ENCODE measurements around the gene PRUNE1.

PRUNE1 gene

DNA sequence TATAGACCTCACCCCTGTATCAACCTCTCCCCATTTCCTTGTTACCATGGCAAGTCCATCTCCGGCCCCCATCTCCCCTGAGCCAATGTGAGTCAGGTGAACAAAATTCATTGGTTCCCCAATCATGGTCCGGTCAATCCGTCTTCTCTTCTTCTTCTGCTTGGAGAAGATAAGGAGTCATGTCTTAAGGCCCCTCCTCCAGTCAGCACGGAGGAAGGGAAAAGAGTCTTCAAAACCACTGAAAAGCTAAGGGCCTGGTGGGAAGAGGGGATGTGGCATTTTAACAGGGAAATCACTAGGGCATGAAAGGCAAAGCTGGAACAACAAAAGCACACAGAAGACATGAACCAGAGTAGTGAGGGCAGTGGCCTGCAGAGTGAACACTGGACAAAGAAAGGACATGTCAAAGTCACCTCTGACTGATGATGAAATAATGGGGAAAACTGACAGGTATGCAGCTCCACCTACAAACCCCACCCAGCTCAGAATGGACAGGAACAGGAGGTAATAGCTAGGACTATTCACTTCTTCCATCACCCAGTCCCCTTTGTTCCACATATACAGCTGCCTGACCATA, 46.8 kb downstream of the PRUNE1 start:
- DNase-seq, result no peak

DNA sequence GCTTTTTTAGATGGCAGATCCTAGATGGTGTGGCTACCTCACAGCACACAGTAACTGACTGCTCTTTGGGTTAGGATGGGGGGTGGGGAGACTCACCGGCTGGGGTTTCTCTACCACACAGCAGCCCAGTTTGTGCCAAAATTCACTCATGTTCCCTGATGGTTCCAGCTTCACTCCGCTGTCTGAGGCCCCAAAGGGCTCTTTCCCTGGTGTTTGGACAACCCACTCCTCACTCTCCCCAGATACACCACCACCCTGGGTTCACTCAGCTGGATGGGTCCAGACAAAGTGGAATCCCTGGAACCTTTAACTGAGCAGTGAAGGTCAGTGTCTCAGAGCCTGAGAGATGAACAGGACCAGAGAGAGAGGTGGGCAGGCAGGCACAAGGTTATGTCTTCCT, 47.3 kb downstream of the PRUNE1 start:
- no peak for DNase-seq

DNA sequence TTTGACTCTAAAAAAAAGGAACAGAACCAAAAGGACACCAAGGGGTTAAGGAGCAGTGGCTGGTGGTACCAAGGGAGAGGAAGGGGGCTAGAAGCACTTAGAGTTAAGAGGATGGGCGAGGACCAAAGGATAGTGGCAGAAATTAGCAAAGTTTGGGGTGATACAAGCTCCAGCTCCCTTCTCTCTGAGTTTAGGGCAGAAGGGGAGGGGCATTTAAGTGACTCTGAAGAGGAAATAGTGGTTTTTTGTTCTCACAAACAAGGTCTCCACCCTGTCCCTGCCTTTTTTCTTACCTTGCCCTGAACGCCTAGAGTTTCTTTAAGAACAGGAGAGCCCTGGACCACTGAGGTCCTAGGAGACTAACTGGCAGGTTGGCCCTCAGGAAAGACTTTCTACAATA, 47.9 kb downstream of the PRUNE1 start:
- no peak for DNase-seq

DNA sequence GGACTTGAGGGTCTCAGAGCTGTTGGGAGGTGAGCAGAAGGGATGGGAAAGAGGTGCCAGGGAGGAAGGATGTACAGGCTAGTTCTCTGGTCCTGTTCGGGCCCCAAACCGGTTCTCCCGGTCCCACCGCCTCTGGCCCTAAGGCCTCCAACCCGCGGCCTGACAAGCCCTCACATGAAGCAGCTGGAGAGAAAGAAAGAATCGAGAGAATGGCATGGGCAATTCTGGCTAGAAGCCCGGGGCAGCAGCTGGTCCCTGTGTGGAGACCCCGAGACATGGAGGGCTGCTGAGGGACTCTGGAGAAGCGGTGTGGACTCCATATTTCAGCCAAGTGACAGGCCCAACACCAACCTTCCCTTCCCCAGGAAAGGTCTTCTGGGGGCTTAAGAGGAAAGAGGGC, 50.4 kb downstream of the PRUNE1 start:
- DNase-seq, result no peak

DNA sequence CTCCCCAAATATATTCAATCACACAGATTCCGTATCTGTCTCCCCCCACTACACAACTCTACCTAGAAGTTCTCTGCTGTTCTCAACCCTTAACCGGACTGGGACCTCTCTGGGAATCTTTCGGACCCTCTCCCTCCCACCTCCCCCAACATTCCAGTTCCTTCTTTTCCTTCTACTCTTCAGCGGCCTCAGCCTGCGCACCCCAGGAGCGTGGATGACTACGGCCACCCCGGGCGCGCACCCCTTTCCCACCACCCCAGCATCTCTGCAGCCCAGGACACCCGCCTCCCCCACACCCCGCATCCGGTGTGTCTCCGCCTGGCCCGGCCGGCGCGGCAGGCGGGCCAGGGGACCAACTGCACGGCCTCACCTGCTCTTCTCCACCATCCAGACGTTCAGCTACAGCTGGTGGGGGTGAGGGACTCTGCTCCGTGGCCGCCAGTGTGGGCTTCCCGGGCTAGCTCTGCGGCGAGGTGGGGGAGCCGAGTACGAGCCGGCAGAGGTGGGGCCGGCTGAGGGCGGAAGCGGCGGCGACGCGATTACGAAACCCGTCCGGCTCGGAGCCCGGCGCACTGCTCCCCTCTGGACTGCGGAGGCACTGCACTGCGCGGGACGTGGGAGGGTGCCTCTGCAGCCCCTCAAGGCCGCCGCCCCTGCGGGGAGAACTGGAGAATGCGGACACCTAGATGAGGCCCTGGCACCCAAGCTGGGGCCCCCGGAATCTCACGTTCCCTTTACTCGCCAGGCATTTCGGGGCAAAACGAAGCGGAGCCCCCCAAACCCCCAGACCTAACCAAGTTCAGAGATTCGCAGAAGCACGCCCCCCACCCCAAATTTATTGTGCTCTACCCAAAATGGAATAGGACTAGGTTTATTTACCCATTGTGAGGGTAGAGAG, 51.1 kb downstream of the PRUNE1 start, which contains the start of gene CDC42SE1:
CDC42SE1 (minus strand) TSS at position 514 of the 898 bp plus-strand sequence. CDS start 3,892 bp downstream, outside the sequence.
- peak; percentile 78 to 79 for DNase-seq

DNA sequence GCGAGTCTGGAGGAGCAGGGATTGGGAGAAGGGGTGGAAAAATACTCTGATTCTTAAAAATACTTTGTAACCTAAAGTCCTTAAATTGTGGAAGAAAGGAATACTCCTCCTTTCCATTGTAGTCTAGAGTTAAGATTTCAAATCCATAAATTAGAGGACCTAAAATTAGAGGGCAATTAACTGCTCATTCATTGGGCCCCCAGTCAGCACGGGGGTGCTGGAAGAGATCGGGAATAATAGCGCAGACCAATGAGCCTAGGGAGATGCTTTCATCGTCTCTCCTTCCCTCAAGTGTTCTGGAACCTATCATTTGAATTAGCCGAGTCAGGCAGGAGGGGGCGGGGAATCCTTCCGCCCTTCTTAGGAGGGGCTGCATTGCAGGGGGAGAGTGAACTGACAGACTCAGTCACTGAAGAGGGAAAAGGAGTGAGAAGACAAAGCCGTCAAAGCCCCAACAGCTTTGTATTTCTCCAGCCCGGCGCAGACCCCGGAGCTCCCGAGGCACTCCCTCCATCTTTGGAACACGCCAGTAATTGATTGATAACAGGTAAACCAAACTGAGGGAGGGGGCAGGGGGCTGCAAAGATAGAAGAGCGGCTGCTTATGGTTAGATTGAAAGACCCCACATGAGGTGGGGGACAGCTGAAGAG, 51.9 kb downstream of the PRUNE1 start, which contains the start of gene MLLT11:
MLLT11 (plus strand) TSS at position 391 of the 650 bp plus-strand sequence. CDS start 6,828 bp downstream, outside the sequence.
- no peak for DNase-seq

DNA sequence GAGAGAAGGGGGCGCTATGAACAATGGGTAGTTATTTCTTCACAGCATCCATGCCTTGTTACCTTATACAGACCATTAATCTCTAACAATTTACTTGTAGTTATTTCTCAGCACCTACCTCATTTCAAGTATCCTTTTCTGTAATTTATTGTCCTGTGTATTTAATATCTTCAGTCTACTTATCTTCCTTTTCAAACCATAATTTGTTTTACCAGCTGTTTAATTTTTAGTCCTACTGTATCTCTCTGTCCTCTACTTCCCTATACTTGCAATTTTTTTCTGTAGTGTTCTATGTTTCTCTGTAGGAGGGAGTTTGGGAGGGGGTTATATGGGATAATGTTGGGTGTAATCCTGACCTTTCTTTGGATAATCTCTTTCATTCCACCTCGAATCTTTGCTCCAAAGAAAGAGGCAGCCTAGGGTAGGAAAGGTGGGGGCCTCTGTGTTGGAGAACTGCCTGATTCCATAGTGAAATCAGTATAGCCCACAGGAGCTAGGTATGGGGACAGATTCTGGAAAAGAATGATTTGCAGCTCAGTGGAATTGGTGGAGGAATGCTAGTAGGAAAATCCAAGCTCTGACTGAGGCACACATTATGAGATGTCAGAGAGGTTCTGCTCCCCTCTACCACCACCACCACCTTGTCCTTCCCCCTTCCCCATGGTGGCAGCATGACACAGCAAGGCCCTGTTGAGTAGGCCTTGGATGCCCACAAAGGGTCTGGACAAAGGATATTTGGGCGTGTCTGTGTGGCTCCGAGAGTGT, 52.6 kb downstream of the PRUNE1 start:
- no peak for DNase-seq

DNA sequence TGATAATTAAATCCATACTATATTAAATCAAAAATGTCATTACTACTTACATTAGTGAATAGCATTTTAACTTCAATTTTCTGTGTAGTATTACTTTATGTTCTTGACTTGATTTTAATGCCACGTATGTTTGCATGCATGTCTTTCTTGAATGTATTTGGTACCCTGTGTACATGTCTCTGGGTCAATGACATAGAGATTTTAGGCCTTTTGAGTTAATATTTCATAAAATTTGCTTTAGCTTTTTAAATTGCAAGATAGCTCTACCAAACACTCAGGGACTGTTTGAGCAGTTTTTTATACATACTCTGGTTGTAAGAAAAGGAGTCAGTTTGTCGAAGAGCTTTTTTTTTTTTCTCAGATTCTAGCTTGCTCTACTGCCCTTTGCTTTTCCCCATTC, 53.5 kb downstream of the PRUNE1 start:
- no peak for DNase-seq

DNA sequence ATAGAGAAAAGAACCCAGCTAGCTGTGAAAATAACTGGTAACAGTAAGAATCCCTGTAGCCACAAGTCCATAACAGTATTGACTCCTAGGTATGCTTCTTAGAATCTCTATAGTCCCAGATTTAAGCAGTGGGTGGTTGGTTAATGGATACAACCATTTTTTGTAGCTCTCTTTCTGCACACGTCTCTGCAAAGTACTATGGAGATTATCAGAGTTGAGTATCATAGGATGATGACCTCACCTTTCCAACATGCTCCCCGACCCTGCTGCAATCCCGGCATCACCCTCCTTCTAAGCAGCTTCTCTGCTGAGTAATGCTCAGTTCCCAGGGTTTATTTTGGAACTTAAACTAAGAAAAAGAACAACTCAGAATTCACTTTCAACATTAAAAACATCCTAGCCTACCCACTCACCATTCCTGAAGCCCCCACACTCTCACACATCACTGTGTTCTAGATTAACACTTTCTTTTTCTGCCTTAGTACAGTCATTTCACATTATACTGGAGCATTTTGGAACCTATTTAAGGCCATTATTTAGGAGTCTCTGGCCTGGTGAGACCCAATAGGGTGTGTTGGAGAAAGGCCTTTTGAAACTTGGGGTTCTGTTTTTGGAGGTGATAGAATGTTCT, 54.6 kb downstream of the PRUNE1 start:
- no peak for DNase-seq

DNA sequence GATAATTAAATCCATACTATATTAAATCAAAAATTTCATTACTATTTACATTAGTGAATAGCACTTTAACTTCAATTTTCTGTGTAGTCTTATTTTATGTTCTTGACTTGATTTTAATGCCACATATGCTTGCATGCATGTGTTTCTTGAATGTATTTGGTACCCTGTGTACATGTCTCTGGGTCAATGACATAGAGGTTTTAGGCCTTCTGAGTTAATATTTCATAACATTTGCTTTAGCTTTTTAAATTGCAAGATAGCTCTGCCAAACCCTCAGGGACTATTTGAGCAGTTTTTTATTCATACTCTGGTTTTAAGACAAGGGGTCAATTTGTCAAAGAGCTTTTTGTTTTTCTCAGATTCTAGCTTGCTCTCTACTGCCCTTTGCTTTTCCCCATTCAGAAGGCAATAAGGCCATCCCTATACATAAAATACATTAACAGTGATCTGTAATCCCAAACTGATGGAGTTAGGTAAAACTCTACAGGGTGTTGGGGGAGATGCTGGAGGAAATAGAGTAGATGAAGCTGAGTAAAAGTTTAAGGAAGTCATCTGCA, 56.9 kb downstream of the PRUNE1 start:
- no peak for DNase-seq

DNA sequence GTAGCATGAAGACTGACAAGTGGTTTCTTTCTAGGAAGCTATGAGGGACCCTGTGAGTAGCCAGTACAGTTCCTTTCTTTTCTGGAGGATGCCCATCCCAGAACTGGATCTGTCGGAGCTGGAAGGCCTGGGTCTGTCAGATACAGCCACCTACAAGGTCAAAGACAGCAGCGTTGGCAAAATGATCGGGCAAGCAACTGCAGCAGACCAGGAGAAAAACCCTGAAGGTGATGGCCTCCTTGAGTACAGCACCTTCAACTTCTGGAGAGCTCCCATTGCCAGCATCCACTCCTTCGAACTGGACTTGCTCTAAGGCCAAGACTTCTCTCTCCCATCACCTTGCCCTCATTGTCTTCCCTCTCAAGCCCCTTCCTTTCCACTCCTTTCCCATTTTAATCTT, 58.9 kb downstream of the PRUNE1 start:
- DNase-seq, result no peak

DNA sequence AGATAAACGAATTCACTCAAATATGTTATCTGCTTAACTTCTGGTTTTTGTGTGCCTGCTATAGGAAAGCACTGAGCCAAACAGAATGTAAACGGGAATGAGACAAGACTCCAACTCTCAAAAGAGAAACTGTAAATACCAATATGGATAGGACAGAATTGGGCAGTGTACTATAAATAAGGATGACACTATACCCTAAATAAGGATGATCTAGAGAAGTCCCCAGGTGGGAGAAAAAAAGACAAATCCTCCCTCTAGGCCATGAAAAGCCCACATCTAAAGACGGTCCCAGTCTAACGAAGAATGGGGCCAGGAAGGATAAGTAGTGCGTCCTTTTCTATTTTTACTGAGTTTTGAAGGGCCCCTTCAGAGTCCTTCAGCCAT, 60.8 kb downstream of the PRUNE1 start:
- no peak for DNase-seq

DNA sequence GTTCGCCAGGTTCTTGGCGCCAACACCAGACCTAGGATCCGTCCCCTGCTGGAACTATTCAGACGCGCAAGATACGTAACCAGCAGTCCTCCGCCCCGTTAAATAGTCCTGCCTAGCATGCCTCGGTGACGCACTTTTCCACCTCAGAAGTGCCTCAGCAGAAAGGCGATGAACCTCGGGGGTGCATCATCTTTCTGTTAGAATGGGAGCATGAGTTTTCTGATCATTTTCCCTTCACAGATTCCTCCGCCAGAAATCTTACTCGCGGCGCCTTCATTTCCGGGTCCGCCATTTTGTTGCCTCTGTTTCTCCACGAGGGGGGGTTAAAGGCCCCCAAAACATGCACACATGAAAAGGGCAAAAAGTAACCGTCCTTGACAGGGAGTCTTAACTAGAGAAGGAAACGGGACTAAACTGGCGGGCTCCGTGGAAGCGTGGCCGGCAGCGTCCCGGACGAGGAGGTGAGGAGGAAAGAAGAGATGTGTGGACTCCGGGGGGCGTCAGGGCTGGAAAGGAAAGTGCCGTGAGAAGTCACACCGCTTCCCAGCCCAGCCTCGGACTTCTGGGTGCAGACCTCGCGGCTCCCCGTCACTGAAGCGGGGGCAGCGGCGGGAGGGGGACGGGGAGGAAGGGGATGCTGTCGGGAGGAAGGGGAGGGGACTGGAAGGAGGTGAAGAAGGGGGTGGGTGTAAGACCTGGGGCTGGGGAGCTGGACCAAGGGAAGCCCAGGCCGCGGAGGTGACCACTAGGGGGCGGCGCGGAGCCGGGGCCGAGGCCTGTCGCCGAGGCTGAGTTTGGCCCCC, 62.4 kb downstream of the PRUNE1 start, which contains the start of gene GABPB2:
GABPB2 (plus strand) TSS at position 288 of the 803 bp plus-strand sequence. CDS start 17,429 bp downstream, outside the sequence.
- peak; percentile 80 to 88 for DNase-seq

DNA sequence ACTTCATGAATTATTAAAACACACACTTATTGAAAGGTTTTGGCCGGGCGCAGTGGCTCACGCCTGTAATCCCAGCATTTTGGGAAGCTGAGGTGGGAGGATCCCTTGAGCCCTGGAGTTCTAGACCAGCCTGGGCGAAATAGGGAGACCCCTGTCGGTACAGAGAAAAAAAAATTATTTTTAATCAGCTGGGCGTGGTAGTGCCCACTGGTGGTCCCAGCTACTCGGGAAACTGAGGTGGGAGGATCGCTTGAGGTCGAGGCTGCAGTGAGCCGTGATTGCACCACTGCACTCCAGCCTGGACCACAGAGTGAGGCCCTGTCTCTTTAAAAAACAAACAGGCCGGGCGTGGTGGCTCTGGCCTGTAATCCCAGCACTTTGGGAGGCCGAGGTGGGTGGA, 64.0 kb downstream of the PRUNE1 start:
- no peak for DNase-seq
